ENCODE measurements around the gene CPT1B.
A peak's percentile ranks its signal among the peaks of the same experiment; 100 is the strongest.

CPT1B gene

DNA sequence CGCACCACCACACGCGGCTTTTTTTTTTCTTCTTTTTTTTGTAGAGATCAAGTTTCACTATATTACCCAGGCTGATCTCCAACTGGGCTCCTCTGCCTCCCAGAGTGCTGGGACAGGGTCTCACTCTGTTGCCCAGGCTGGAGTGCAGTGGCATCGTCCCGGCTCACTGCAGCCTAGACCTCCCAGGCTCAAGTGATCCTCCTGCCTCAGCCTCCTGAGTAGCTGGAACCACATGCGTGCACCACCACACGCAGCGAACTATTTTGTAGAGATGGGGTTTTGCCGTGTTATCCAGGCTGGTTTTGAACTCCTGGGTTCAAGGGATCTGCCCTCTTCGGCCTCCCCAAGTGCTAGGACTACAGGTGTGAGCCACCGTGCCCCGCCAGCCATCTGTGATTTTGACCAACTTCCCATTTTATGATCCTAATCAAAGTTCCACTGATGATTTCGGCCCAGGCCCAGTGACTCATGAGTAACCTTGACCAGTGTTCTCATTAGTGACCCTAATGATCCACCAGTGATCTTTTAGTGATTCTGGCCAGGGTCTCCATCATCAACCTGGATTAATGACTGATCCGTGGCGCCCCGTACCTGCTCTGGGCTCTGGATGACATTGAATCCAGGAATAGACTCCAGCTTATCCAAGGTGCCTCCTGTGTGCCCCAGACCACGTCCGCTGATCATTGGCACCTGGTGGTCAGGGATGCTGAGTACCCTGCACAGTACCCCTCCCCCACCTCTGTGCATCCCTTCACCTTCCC lies 50.1 kb downstream of the CPT1B start:
- DNase-seq (ENCODE audit: low spot score) (no peak), ATAC-seq (ENCODE audit: low read depth) (no peak)
- Histone ChIP-seq H3K9me3 (ENCODE audit: severe bottlenecking) (no peaks in the 10 kb centered on the region), H3K27me3 (ENCODE audit: insufficient read depth, poor library complexity, severe bottlenecking) (no peaks in the 10 kb centered on the region), H3K27ac (ENCODE audit: poor library complexity, severe bottlenecking) (peak overlapping the region; percentile 81), H3K36me3 (ENCODE audit: low read depth) (no peaks in the 10 kb centered on the region), H3K4me3 (ENCODE audit: severe bottlenecking) (no peak overlapping the region), H3K4me1 (ENCODE audit: insufficient read depth, poor library complexity, severe bottlenecking) (no peaks in the 10 kb centered on the region)
- TF ChIP-seq, protein P1, sequence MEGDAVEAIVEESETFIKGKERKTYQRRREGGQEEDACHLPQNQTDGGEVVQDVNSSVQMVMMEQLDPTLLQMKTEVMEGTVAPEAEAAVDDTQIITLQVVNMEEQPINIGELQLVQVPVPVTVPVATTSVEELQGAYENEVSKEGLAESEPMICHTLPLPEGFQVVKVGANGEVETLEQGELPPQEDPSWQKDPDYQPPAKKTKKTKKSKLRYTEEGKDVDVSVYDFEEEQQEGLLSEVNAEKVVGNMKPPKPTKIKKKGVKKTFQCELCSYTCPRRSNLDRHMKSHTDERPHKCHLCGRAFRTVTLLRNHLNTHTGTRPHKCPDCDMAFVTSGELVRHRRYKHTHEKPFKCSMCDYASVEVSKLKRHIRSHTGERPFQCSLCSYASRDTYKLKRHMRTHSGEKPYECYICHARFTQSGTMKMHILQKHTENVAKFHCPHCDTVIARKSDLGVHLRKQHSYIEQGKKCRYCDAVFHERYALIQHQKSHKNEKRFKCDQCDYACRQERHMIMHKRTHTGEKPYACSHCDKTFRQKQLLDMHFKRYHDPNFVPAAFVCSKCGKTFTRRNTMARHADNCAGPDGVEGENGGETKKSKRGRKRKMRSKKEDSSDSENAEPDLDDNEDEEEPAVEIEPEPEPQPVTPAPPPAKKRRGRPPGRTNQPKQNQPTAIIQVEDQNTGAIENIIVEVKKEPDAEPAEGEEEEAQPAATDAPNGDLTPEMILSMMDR (IDR thresholded peaks at IDR 0.05; ENCODE audit: poor library complexity, severe bottlenecking): no peak

DNA sequence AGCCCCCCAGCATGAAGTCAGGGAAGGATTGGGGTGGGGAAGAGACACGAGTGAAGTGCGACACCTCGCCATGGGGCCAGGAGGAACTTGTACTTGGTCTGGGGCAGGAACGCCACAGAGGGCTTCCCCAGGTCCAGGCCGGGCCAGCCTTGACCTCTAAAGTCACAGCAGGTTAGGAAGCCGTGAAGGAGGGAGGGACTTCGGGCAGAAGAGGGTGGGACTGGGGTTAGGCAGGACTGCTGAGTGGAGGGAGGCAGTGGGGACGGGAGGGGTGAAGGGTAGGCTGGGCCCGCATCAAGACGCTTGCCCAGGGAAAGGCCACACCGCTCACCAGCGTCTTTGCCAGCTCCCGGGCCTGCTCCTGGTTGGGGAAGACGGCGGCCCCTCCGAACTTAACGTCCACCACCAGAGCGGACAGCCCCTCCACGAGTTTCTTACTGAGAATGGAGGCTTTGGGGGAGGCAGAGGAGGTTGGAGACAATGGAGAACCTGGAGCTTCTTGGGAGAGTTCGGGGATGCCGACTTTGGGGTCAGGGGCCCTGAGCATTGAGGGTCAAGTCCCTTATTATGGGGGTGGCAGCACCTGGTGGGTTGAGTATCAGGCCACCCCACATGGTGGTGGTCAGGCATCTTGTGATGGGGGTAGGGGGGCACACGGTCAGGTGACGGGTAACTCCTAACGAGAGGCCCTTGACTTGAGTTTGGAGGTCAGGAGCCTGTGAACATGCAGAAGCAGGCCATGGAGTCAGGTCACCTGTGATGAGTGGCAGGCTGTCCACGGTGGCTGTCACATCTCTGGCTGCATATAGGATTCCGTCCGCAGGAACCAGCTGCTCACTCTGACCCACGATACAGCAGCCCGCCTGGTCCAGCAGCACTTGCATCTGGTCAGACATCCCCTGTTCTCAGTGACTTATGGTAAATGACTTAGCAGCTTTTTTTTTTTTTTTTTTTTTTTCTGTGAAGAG lies 51.1 kb downstream of the CPT1B start:
- DNase-seq (ENCODE audit: low spot score) (peak; percentile 66), ATAC-seq (ENCODE audit: low read depth) (0 out of 3 replicates have a peak, but pooled peaks have one; percentile 1)
- Histone ChIP-seq H3K4me3 (ENCODE audit: severe bottlenecking) (peak overlapping the region; percentile 51), H3K4me1 (ENCODE audit: insufficient read depth, poor library complexity, severe bottlenecking) (no peaks in the 10 kb centered on the region), H3K27ac (ENCODE audit: poor library complexity, severe bottlenecking) (peak overlapping the region; percentile 81), H3K9me3 (ENCODE audit: severe bottlenecking) (no peaks in the 10 kb centered on the region), H3K27me3 (ENCODE audit: insufficient read depth, poor library complexity, severe bottlenecking) (no peaks in the 10 kb centered on the region), H3K36me3 (ENCODE audit: low read depth) (peaks cover under 1% of the 10 kb centered on the region; the same call in 1 of the 2 replicates)
- TF ChIP-seq, protein P1 (IDR thresholded peaks at IDR 0.05; ENCODE audit: poor library complexity, severe bottlenecking): no peak

DNA sequence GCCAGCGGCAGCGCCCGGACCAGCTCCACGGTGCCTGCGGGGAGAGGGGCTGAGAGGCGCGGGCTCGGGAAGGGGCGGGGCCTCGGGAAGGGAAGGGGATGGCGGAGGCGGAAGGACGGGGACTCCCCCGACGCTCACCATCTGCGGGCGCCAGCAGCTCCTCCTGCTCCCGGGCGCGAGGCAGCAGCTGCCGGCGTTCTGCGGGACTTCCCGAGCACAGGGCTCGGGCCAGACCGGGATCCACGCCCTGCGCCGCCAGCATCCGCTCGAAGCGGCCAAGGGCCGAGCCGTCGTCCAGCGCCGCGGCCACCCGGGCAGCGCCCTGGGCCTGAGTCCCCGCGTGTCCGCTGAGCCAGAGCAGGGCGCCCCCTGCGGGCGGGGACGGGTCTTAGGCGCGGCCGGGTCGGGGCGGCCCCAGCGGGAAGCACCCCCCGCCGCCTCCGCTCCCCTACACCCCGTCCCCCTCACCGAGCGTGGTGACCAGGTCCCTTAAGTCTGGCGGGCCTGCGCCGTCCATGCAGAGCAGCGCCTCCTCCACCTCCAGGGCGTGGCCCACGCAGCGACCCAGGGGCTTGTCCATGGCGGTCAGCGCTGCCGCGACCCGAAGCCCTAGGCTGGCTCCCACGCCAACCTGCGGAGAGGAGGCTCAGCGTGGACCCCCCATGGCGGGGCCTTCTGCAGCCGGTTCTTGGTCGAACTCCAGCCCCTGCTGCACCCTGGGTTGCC lies 52.0 kb downstream of the CPT1B start:
- peak; percentile 81 for DNase-seq (ENCODE audit: low spot score)
- peak overlapping the region; percentile 81 for H3K27ac ChIP-seq (ENCODE audit: poor library complexity, severe bottlenecking)
- peak; percentile 19 for ATAC-seq (ENCODE audit: low read depth)
- H3K27me3 ChIP-seq (ENCODE audit: insufficient read depth, poor library complexity, severe bottlenecking): no peaks in the 10 kb centered on the region
- H3K36me3 ChIP-seq (ENCODE audit: low read depth): peaks cover 3% of the 10 kb centered on the region; the same call in 1 of the 2 replicates
- TF ChIP-seq, protein P1 (IDR thresholded peaks at IDR 0.05; ENCODE audit: poor library complexity, severe bottlenecking): peak; percentile 74
- no peaks in the 10 kb centered on the region for H3K9me3 ChIP-seq (ENCODE audit: severe bottlenecking)
- H3K4me1 ChIP-seq (ENCODE audit: insufficient read depth, poor library complexity, severe bottlenecking): no peaks in the 10 kb centered on the region
- peak overlapping the region; percentile 51 for H3K4me3 ChIP-seq (ENCODE audit: severe bottlenecking)

DNA sequence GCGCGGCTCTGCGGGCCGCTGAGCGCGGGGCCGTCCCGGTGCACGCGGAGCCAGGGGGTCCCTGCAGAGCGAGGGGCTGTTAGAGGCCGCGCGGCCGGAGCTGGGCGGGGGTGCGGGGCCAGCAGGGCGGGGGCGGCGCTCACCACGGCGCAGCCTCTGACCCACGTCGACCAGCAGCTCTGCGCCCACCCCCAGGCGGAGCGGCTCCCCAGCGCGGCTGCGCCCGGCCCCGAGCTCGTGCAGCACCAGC lies 52.4 kb downstream of the CPT1B start:
- ATAC-seq (ENCODE audit: low read depth): no peak
- TF ChIP-seq, protein P1 (IDR thresholded peaks at IDR 0.05; ENCODE audit: poor library complexity, severe bottlenecking): no peak
- Histone ChIP-seq H3K9me3 (ENCODE audit: severe bottlenecking) (no peaks in the 10 kb centered on the region), H3K4me1 (ENCODE audit: insufficient read depth, poor library complexity, severe bottlenecking) (no peaks in the 10 kb centered on the region), H3K27ac (ENCODE audit: poor library complexity, severe bottlenecking) (peak overlapping the region; percentile 81), H3K4me3 (ENCODE audit: severe bottlenecking) (peak overlapping the region; percentile 51), H3K27me3 (ENCODE audit: insufficient read depth, poor library complexity, severe bottlenecking) (no peaks in the 10 kb centered on the region), H3K36me3 (ENCODE audit: low read depth) (peaks cover 4% of the 10 kb centered on the region; the same call in 1 of the 2 replicates)
- DNase-seq (ENCODE audit: low spot score): no peak

All from RWPE2 (cell line).